ENCODE results near the gene CALHM4. TPM values are rescaled to one million over a fixed set of nuclear protein-coding genes. Genes with fewer than 3 reads are reported as not detected.
"Not testable (repeated sequence)": the region's sequence is repeated elsewhere in the genome, so short reads cannot be mapped to it uniquely, and the experiment has no call there.

The CALHM4 gene
- polyA plus RNA-seq, 1 donor = not detected

DNA sequence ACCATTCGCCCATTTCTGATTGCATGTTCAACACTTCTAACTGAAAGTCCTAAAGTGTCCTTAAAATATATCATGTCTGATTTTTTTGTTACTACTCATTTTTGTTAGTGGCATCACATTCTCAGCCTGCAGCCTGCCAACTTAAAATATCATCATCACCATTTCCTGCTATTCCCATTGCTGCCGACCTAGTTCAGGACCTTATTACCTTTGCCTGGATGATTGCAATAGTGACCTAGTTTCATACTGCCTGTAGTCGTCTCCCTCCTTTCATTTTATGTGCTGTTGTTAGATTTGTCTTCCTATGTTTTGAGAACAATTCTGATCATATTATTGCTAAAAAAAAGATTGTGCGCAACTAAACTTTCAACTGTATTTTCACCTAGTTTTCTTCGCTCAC lies 23.9 kb downstream of the CALHM4 start:
- DNase-seq = no peak

- DNase-seq = no peak
These were observed 24.8 kb downstream of the CALHM4 start for GRCh38 chr6:116578335-116578734.

DNA sequence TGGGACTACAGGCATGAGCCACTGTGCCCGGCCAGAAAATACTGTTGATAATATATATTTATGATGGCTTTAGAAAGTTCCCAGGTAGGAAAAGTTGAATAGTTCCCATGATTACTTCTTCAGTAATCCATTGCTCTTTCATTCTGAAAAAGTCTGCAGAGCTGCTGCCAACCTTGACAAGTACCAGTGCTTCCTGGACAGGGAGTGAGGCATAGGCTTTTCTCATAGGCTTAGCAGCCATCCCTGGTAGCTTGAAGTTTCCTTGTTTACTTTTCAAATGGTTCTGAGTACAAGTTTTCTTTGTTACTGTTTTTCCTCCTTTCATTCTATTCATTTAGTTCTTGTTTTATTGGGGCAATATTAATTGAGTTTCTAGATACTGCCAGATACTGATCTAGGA lies 25.6 kb downstream of the CALHM4 start:
- DNase-seq = no peak

- DNase-seq = no peak
These were observed 26.6 kb downstream of the CALHM4 start for GRCh38 chr6:116580198-116580597.

- DNase-seq = no peak
These were observed 32.7 kb downstream of the CALHM4 start for GRCh38 chr6:116586276-116586675.

DNA sequence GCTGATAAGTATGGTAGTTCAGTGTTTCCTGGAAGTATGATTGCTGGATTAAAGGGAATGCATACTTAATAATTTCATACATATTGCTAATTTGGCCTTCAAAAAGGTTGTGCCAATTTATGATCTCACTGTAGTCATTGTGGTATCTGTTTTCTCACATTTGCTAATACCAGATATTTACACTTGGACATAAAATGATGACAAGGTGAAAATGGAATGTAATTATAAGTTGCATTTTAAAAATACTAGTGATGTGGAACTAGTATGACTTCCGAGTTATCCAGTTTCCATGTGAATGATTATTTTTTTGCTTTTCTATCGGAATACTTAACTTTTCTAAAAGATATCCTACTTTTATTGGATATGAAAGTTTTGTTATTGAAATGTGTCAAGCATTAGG lies 33.2 kb downstream of the CALHM4 start:
- DNase-seq = no peak

GRCh38 chr6:116595247-116595646 lies 41.7 kb downstream of the CALHM4 start:
- DNase-seq = no peak

DNA sequence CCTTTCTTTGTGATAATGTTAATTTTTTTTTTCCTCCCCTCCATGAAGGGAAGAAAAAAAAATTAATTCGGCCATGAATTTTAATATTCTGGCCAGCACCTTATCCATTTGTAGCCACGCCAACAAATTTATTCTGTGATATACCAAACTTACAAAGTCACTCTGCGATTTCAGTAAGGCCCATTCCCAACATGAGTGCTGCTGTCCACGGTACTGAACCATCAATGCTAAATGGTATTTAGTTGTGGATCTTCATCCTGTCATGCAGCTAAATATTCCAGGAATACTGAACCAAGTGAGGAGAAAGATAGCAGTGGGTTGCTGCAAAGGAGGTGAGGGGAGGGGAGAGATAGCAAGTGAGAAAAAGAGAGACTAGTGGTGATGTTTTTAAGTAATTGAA lies 43.3 kb downstream of the CALHM4 start:
- DNase-seq = peak; percentile 15

GRCh38 chr6:116603916-116604315 lies 50.4 kb downstream of the CALHM4 start:
- not testable (repeated sequence) for DNase-seq

GRCh38 chr6:116604868-116605267 lies 51.3 kb downstream of the CALHM4 start:
- not testable (repeated sequence) for DNase-seq

- no peak for DNase-seq
These were observed 52.4 kb downstream of the CALHM4 start for GRCh38 chr6:116605935-116606334.

Other genes starting within 250 kb of the CALHM4 start
- gene DSE, start 182.8 kb upstream of the CALHM4 start, polyA plus RNA-seq (ENCODE audit: insufficient read length) = 28.9 TPM
- 3.8 TPM for gene CALHM6, start 92.4 kb upstream of the CALHM4 start, polyA plus RNA-seq (ENCODE audit: insufficient read length)
- 2.4 TPM for gene CALHM5, start 42.1 kb upstream of the CALHM4 start, polyA plus RNA-seq (ENCODE audit: insufficient read length)
- gene TRAPPC3L, start 8.1 kb upstream of the CALHM4 start, polyA plus RNA-seq (ENCODE audit: insufficient read length) = not detected
- 46.2 TPM for gene RWDD1, start 17.8 kb downstream of the CALHM4 start, polyA plus RNA-seq (ENCODE audit: insufficient read length)
- gene RSPH4A, start 62.7 kb downstream of the CALHM4 start, polyA plus RNA-seq (ENCODE audit: insufficient read length) = 0.50 TPM
- 7.2 TPM for gene ZUP1, start 115.0 kb downstream of the CALHM4 start, polyA plus RNA-seq (ENCODE audit: insufficient read length)
- gene KPNA5, start 127.5 kb downstream of the CALHM4 start, polyA plus RNA-seq (ENCODE audit: insufficient read length) = 12.2 TPM
- 8.0 TPM for gene FAM162B, start 212.0 kb downstream of the CALHM4 start, polyA plus RNA-seq (ENCODE audit: insufficient read length)